ENCODE data around the gene ABAT.

DNA sequence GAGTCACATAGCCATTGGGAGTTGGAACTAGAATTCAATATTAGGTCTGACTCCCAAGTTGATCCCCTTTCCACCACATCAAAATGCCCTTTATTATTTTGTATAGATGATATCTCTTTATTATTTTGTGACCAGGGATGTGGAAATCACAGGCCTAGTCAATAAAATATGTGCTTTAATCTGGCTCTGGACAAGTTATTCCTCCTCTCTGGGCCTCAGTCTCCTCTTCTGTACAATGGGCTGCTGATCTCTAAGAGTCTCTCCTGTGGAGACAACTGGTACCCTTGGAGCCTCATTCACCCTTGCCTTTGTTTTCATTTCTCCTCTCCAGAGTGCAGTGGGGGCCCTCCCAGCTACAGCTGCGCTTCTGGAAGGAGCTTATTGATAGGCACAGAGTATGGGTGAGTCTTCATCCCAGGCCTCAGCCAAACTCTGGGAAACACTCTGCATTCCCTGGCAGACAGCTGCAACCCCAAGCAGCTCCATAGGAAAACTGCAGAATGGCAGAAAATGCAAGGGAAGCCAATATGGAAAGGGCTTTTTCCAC, 4.3 kb upstream of the ABAT start:
- TF ChIP-seq SUZ12 (IDR thresholded peaks at IDR 0.05; ENCODE audit: low read length) = no peak
- no peak for TF ChIP-seq PHF8 (conservative IDR thresholded peaks at IDR 0.05; ENCODE audit: low read depth, low read length)
- TF ChIP-seq CHD2 (IDR thresholded peaks at IDR 0.05; ENCODE audit: low read length) = no peak
- TF ChIP-seq ASH2L (IDR thresholded peaks at IDR 0.05; ENCODE audit: low read length) = no peak
- TF ChIP-seq, protein P1, sequence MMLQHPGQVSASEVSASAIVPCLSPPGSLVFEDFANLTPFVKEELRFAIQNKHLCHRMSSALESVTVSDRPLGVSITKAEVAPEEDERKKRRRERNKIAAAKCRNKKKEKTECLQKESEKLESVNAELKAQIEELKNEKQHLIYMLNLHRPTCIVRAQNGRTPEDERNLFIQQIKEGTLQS (IDR thresholded peaks at IDR 0.05; ENCODE audit: insufficient read depth, low read depth, low read length) = no peak
- no peak for TF ChIP-seq POLR2A (IDR thresholded peaks at IDR 0.05; ENCODE audit: control extremely low read depth in 1 of 2, low read depth in 2 of 2, low read length in 2 of 2)
- TF ChIP-seq, protein P2, sequence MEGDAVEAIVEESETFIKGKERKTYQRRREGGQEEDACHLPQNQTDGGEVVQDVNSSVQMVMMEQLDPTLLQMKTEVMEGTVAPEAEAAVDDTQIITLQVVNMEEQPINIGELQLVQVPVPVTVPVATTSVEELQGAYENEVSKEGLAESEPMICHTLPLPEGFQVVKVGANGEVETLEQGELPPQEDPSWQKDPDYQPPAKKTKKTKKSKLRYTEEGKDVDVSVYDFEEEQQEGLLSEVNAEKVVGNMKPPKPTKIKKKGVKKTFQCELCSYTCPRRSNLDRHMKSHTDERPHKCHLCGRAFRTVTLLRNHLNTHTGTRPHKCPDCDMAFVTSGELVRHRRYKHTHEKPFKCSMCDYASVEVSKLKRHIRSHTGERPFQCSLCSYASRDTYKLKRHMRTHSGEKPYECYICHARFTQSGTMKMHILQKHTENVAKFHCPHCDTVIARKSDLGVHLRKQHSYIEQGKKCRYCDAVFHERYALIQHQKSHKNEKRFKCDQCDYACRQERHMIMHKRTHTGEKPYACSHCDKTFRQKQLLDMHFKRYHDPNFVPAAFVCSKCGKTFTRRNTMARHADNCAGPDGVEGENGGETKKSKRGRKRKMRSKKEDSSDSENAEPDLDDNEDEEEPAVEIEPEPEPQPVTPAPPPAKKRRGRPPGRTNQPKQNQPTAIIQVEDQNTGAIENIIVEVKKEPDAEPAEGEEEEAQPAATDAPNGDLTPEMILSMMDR (IDR thresholded peaks at IDR 0.05; ENCODE audit: control extremely low read depth in 1 of 3, insufficient read depth in 1 of 3, low read depth in 1 of 3, low read length in 3 of 3) = no peak
- TF ChIP-seq EZH2 (IDR thresholded peaks at IDR 0.05; ENCODE audit: low read depth, low read length, severe bottlenecking) = no peak
- TF ChIP-seq YY1 (IDR thresholded peaks at IDR 0.05; ENCODE audit: low read depth, low read length) = no peak
